Prostate gland (tissue), 2 donors: ENCODE measurements around the gene BANK1.

Experiments
- POLR2AphosphoS5 ChIP-seq: sonication (generic); formaldehyde crosslinking; IDR thresholded peaks from one replicate; pipeline ENCODE4 v1.6.1; 2017; ENCODE audit warnings: antibody characterized with exemption
- TF ChIP-seq, protein P1 (sequence below), 4 experiments: fragments of 200-600 bp in 2 of 4; fragments of 450-650 bp in 2 of 4; sonication (generic) in 2 of 4; IDR thresholded peaks; 1 replicate in 3 of 4; 2 replicates in 1 of 4; pipeline ENCODE4 v1.5.1; 2016 to 2019; ENCODE audit warnings: antibody characterized with exemption in 4 of 4, mild to moderate bottlenecking in 2 of 4, moderate library complexity in 2 of 4

DNA sequence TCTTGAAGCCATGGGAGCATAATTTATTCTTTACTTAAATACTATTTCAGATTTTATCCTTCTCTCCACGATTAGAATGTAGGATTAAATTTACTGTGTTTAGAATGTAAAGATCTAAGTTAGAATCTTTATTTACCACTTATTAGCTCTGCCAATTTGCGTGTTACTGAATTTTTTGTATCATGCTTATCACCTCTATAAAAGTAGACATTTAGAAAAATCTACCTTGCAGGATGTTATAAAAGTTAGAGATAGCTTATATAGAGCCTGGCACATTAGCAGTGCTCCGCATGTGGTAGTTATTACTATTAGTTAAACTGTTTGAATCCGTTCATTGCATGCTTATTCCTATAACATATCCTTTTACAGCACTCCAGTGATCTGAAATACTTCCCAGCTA is 97.9 kb downstream of the BANK1 start:
- TF ChIP-seq, protein P1, sequence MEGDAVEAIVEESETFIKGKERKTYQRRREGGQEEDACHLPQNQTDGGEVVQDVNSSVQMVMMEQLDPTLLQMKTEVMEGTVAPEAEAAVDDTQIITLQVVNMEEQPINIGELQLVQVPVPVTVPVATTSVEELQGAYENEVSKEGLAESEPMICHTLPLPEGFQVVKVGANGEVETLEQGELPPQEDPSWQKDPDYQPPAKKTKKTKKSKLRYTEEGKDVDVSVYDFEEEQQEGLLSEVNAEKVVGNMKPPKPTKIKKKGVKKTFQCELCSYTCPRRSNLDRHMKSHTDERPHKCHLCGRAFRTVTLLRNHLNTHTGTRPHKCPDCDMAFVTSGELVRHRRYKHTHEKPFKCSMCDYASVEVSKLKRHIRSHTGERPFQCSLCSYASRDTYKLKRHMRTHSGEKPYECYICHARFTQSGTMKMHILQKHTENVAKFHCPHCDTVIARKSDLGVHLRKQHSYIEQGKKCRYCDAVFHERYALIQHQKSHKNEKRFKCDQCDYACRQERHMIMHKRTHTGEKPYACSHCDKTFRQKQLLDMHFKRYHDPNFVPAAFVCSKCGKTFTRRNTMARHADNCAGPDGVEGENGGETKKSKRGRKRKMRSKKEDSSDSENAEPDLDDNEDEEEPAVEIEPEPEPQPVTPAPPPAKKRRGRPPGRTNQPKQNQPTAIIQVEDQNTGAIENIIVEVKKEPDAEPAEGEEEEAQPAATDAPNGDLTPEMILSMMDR (IDR thresholded peaks at IDR 0.05) = no peak
- TF ChIP-seq POLR2AphosphoS5 = no peak
